ENCODE measurements around the gene PLAC8. TPM values are rescaled to one million over a fixed set of nuclear protein-coding genes. Genes with fewer than 3 reads are reported as not detected.
"Not testable (repeated sequence)": the region's sequence is repeated elsewhere in the genome, so short reads cannot be mapped to it uniquely, and the experiment has no call there.

Gene PLAC8
- total and polyA plus RNA-seq, 2 of the 4 experiments (the other 2 are of a cell fraction): not detected

DNA sequence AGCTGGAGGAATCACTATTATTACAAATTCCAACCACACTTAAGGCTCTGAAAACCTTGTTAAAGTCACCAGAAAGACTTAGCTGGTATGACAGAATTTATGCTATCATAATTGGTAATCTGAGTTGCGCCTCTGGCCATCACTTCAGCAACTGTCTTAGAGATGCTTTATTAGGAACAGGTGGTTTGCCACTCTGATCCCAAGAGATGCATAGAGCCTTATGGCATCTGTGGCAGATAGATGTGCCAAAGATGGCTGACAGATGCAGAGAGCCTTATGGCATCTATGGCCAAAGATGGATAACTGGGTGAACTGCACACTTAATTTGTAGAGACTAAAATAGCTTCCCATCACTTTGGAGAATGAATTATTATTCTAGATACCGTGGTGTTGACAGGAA is 32.3 kb upstream of the PLAC8 start:
- intact Hi-C loops (cut with micrococcal nuclease) (no loop called here), in situ Hi-C loops (cut with MboI; ENCODE audit: low sequenced_read_pairs) (no loop called here), dilution Hi-C loops (cut with HindIII; ENCODE audit: low sequenced_read_pairs, unreplicated experiment) (no loop called here)
- H3K18ac ChIP-seq (ENCODE audit: low read depth, low read length): no peak overlapping the region
- H2AFZ ChIP-seq (replicated peaks; ENCODE audit: low read length, poor library complexity): no peak overlapping the region
- no peak overlapping the region for H4K8ac ChIP-seq (ENCODE audit: low read depth in 2 of 2, low read length in 2 of 2)
- no peaks in the 10 kb centered on the region for H3K9me3 ChIP-seq (ENCODE audit: control insufficient read depth, insufficient read depth, low read length)
- H2BK20ac ChIP-seq (ENCODE audit: low read depth, low read length): no peak overlapping the region
- no peak overlapping the region for H3K27ac ChIP-seq (ENCODE audit: insufficient read depth, low read length)
- H2AK5ac ChIP-seq (ENCODE audit: low read depth, low read length): no peak overlapping the region
- H3K4ac ChIP-seq (ENCODE audit: low read depth, low read length): no peak overlapping the region
- no peak overlapping the region for H2AK9ac ChIP-seq (replicated peaks; ENCODE audit: low read depth, low read length, poor library complexity)
- no peak overlapping the region for H3K56ac ChIP-seq (ENCODE audit: extremely low read depth, insufficient read depth, low read length)
- H3K9ac ChIP-seq (ENCODE audit: low read depth, low read length): no peak overlapping the region
- no peak overlapping the region for H3K14ac ChIP-seq (replicated peaks; ENCODE audit: low read depth, low read length)
- H4K5ac ChIP-seq (ENCODE audit: low read depth, low read length): no peak overlapping the region
- no peak overlapping the region for H3K23ac ChIP-seq (ENCODE audit: low read depth, low read length)
- no peak overlapping the region for H2BK15ac ChIP-seq (ENCODE audit: low read depth, low read length)
- no peak overlapping the region for H3K4me2 ChIP-seq (ENCODE audit: low read depth, low read length)
- ATAC-seq (ENCODE audit: low read depth) (no peak), DNase-seq (no peak)
- no peak overlapping the region for H2BK120ac ChIP-seq (ENCODE audit: low read depth, low read length)
- no CpG with 5 or more reads among the region's 2 CpGs for WGBS, 2 experiments (ENCODE audit: extremely low coverage in 2 of 2, insufficient read length in 1 of 2)
- ChIA-PET CTCF (no interaction called here), POLR2A (ENCODE audit: unreplicated experiment) (no interaction called here)
- H3K9me1 ChIP-seq (ENCODE audit: insufficient read depth, low read length): no peaks in the 10 kb centered on the region
- no peaks in the 10 kb centered on the region for H4K20me1 ChIP-seq (ENCODE audit: insufficient read depth, low read length)
- no peaks in the 10 kb centered on the region for H3K4me1 ChIP-seq (ENCODE audit: control insufficient read depth, insufficient read depth, low read length)
- H2BK5ac ChIP-seq (ENCODE audit: low read depth, low read length, poor library complexity, severe bottlenecking): no peak overlapping the region
- peaks cover 1% of the 10 kb centered on the region; the same call in 1 of the 2 replicates for H3K27me3 ChIP-seq (ENCODE audit: control insufficient read depth, insufficient read depth, low read length)
- no peak overlapping the region for H3K4me3 ChIP-seq (ENCODE audit: insufficient read depth, low read depth, low read length)
- TF ChIP-seq MXI1 (IDR thresholded peaks at IDR 0.05; ENCODE audit: borderline replicate concordance, low read depth, low read length) (no peak), CEBPB (IDR thresholded peaks at IDR 0.05; ENCODE audit: low read depth, low read length) (no peak)
- no peaks in the 10 kb centered on the region for H3K79me1 ChIP-seq (ENCODE audit: low read depth in 1 of 2, low read length in 2 of 2)
- H3K36me3 ChIP-seq (ENCODE audit: control insufficient read depth, insufficient read depth, low read length): no peaks in the 10 kb centered on the region
- BruUV-seq (replicated peaks): no TSS peak
- H4K91ac ChIP-seq (ENCODE audit: insufficient read depth, low read depth, low read length): no peak overlapping the region

DNA sequence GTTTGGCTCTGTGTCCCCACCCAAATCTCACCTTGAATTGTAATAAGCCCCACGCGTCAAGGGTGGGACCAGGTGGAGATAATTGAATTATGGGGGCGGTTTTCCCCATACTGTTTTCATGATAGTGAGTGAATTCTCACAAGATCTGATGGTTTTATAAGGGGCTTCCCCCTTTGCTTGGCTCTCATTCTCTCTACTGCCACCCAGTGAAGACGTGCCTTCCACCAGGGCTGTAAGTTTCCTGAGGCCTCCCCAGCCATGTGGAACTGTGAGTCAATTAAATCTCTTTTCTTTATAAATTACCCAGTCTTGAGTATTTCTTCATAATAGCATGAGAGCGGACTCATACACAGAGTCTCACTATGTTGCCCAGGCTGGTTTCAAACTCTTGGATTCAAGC is 31.2 kb upstream of the PLAC8 start:
- H2BK5ac ChIP-seq (ENCODE audit: low read depth, low read length, poor library complexity, severe bottlenecking); H2AK5ac ChIP-seq (ENCODE audit: low read depth, low read length); H2AFZ ChIP-seq (replicated peaks; ENCODE audit: low read length, poor library complexity); in situ Hi-C loops (cut with MboI; ENCODE audit: low sequenced_read_pairs); H3K4ac ChIP-seq (ENCODE audit: low read depth, low read length); dilution Hi-C loops (cut with HindIII; ENCODE audit: low sequenced_read_pairs, unreplicated experiment); H4K91ac ChIP-seq (ENCODE audit: insufficient read depth, low read depth, low read length); H3K18ac ChIP-seq (ENCODE audit: low read depth, low read length); H3K9me1 ChIP-seq (ENCODE audit: insufficient read depth, low read length); H2BK20ac ChIP-seq (ENCODE audit: low read depth, low read length); intact Hi-C loops (cut with micrococcal nuclease); H3K9ac ChIP-seq (ENCODE audit: low read depth, low read length); H3K4me2 ChIP-seq (ENCODE audit: low read depth, low read length); H3K56ac ChIP-seq (ENCODE audit: extremely low read depth, insufficient read depth, low read length); BruUV-seq (replicated peaks); H3K23ac ChIP-seq (ENCODE audit: low read depth, low read length); DNase-seq; H2BK120ac ChIP-seq (ENCODE audit: low read depth, low read length); H3K4me1 ChIP-seq (ENCODE audit: control insufficient read depth, insufficient read depth, low read length); H3K4me3 ChIP-seq (ENCODE audit: insufficient read depth, low read depth, low read length); H3K14ac ChIP-seq (replicated peaks; ENCODE audit: low read depth, low read length); H2AK9ac ChIP-seq (replicated peaks; ENCODE audit: low read depth, low read length, poor library complexity); H2BK15ac ChIP-seq (ENCODE audit: low read depth, low read length); H3K27ac ChIP-seq (ENCODE audit: insufficient read depth, low read length); H3K9me3 ChIP-seq (ENCODE audit: control insufficient read depth, insufficient read depth, low read length); H3K79me1 ChIP-seq (ENCODE audit: low read depth in 1 of 2, low read length in 2 of 2); H3K27me3 ChIP-seq (ENCODE audit: control insufficient read depth, insufficient read depth, low read length); ATAC-seq (ENCODE audit: low read depth); H4K8ac ChIP-seq (ENCODE audit: low read depth in 2 of 2, low read length in 2 of 2); H4K5ac ChIP-seq (ENCODE audit: low read depth, low read length); H4K20me1 ChIP-seq (ENCODE audit: insufficient read depth, low read length); H3K36me3 ChIP-seq (ENCODE audit: control insufficient read depth, insufficient read depth, low read length); POLR2A ChIA-PET (ENCODE audit: unreplicated experiment): not testable (repeated sequence)
- CTCF ChIA-PET: interaction anchor here (0.6 to 0.8 kb wide), 2 partner anchors 91 to 115 kb away, joined by 3 read pairs; no protein-coding TSS in a partner anchor
- WGBS, 2 experiments (ENCODE audit: extremely low coverage in 2 of 2, insufficient read length in 1 of 2): 80% methylated on average over 1 of the region's 5 CpGs; no CpG with 5 or more reads in 1 of the 2 experiments

All from IMR-90 (cell line).